ENCODE results near the gene ABHD2.

ABHD2 gene

DNA sequence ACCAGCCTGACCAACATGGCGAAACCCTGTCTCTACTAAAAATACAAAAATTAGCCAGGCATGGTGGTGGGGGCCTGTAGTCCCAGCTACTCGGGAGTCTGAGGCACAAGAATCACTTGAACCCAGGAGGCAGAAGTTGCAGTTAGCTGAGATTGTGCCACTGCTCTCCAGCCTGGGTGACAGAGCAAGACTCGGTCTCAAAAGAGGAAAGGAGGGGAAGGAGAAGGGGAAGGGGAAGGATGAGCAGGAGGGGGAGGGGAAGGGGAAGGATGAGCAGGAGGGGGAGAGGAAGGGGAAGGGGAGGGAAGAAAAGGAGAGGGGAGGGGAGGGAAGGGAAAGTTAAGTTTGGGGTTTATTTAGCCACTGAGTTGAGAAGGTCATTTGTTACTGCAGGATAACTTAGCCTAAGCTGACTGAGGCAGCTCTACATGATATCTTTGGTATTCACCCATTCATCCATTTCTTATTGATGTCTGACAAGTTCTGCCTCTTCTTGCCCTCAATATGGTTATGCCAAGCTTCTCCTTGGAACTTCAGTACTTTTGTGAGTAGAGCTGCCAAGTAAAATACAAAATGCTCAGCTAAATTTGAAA is 15.9 kb upstream of the ABHD2 start:
- Mint-ChIP-seq H3K4me3 (no peak overlapping the region), H3K4me1 (no peaks in the 10 kb centered on the region), H3K36me3 (ENCODE audit: low read depth) (peaks cover 4% of the 10 kb centered on the region), H3K9me3 (peaks cover 17% of the 10 kb centered on the region), H3K27ac (no peak overlapping the region), H3K27me3 (ENCODE audit: low read depth) (peaks cover 7% of the 10 kb centered on the region)
- TF ChIP-seq, protein P1, sequence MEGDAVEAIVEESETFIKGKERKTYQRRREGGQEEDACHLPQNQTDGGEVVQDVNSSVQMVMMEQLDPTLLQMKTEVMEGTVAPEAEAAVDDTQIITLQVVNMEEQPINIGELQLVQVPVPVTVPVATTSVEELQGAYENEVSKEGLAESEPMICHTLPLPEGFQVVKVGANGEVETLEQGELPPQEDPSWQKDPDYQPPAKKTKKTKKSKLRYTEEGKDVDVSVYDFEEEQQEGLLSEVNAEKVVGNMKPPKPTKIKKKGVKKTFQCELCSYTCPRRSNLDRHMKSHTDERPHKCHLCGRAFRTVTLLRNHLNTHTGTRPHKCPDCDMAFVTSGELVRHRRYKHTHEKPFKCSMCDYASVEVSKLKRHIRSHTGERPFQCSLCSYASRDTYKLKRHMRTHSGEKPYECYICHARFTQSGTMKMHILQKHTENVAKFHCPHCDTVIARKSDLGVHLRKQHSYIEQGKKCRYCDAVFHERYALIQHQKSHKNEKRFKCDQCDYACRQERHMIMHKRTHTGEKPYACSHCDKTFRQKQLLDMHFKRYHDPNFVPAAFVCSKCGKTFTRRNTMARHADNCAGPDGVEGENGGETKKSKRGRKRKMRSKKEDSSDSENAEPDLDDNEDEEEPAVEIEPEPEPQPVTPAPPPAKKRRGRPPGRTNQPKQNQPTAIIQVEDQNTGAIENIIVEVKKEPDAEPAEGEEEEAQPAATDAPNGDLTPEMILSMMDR (IDR thresholded peaks at IDR 0.05; ENCODE audit: unreplicated experiment in 3 of 3) = no peak

DNA sequence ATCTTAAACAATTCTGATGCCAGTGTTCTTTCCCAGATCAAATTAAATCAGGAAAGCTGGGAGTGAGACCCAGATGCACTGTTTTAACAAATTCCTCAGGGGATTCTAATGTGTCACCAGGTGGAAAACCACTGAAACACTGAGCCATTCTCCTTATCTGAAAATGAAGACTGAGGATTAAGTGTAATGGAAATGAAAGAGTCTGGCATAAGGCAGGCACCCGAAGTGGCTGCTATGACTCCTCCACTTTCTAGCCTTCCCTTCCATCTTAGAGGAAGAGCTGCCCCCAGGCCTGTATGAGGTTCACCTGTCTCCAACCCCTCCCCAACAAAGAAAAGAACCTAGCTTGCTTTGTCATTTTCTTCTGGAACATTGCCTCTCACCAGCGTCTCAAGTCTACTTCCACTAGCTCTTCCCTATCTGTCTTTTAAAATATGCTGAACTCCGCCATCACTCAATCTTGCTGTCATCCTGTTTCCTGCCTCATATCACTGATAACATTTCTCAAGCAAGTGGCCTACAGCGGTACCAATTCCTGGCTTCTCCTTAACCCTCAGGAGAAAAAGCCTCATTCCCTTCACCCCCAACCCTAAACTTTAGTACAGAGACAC is 13.7 kb upstream of the ABHD2 start:
- H3K27me3 Mint-ChIP-seq (ENCODE audit: low read depth) = peaks cover 3% of the 10 kb centered on the region
- H3K9me3 Mint-ChIP-seq = peaks cover 6% of the 10 kb centered on the region
- no peak overlapping the region for H3K4me3 Mint-ChIP-seq
- no peak overlapping the region for H3K27ac Mint-ChIP-seq
- TF ChIP-seq, protein P1 (IDR thresholded peaks at IDR 0.05; ENCODE audit: unreplicated experiment in 3 of 3) = no peak
- H3K4me1 Mint-ChIP-seq = no peaks in the 10 kb centered on the region
- H3K36me3 Mint-ChIP-seq (ENCODE audit: low read depth) = no peaks in the 10 kb centered on the region

DNA sequence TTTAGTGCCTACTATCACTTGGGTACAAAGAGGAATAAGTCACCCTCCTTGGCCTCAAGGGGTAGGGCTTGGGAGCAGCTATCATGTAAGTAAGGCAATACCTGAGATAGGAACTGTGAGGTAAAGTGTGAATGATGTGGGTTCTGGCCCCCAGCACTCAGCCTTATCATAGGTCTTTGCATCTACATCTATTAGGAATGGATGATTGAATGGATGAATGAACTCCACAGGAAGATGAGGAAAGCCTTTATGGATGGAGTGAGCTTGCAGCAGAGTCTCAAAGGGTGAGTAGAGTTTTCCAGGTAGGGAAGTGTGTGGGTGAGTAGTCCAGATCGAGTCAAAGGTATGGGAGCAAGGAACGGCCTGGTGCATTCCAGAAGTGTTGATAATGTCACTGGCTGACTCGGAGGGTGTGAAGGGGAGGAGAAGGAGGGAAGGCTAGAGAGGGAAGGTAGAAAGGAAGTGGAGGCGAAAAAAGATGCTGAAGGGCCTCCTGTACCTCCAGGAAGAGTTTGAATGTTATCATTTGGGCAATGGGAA is 13.1 kb upstream of the ABHD2 start:
- TF ChIP-seq, protein P1 (IDR thresholded peaks at IDR 0.05; ENCODE audit: unreplicated experiment in 3 of 3) = no peak
- Mint-ChIP-seq H3K9me3 (peaks cover 4% of the 10 kb centered on the region), H3K27me3 (ENCODE audit: low read depth) (peaks cover 3% of the 10 kb centered on the region), H3K36me3 (ENCODE audit: low read depth) (no peaks in the 10 kb centered on the region), H3K27ac (no peak overlapping the region), H3K4me3 (no peak overlapping the region), H3K4me1 (no peaks in the 10 kb centered on the region)

DNA sequence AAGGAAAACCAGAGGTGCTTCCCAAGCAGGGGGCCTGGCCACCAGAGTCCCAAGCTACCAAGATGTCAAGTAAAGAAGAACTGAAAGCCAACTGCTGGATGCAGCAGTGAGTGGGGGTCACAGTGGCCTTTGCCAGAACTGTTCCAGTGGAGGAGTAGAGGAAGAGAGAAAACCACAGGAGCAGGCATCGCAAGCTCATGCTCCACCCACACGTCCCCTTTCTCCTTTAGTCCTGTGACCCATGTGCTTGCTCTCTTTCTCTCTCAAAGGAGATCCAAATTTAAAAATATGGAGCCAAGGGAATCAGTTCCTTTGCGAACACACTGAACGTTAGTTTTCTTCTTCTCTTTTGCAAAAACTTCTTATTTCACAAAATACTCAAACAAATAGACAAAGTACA is 12.4 kb upstream of the ABHD2 start:
- H3K27me3 Mint-ChIP-seq (ENCODE audit: low read depth) = peaks cover 3% of the 10 kb centered on the region
- H3K4me3 Mint-ChIP-seq = no peak overlapping the region
- H3K27ac Mint-ChIP-seq = no peak overlapping the region
- TF ChIP-seq, protein P1 (IDR thresholded peaks at IDR 0.05; ENCODE audit: unreplicated experiment in 3 of 3) = no peak
- no peaks in the 10 kb centered on the region for H3K36me3 Mint-ChIP-seq (ENCODE audit: low read depth)
- H3K9me3 Mint-ChIP-seq = no peaks in the 10 kb centered on the region
- H3K4me1 Mint-ChIP-seq = no peaks in the 10 kb centered on the region

DNA sequence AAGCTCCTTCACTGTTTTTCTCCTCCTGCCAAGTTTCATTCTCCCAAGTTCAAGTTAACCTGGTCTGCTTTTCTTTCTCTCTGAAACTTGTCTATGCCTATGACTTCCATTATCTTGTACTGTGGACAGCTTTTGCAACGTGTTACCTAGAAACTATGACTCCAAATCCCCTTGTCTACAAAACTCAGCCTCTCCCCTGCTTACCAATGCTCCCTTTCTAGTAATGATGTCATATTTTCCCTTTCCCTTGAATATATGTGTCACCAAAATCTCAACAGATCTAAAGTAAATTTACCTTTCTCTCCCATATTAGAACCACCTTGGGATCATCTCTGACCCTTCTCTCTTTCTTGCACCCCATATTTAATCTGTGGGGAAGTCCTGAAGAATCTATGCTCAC is 10.5 kb upstream of the ABHD2 start:
- no peaks in the 10 kb centered on the region for H3K36me3 Mint-ChIP-seq (ENCODE audit: low read depth)
- TF ChIP-seq, protein P1 (IDR thresholded peaks at IDR 0.05; ENCODE audit: unreplicated experiment in 3 of 3) = no peak
- H3K27me3 Mint-ChIP-seq (ENCODE audit: low read depth) = peaks cover 3% of the 10 kb centered on the region

More for the DNA sequence above, 10.5 kb upstream of the ABHD2 start:
- H3K4me1 Mint-ChIP-seq = no peaks in the 10 kb centered on the region
- H3K27ac Mint-ChIP-seq = no peak overlapping the region
- no peak overlapping the region for H3K4me3 Mint-ChIP-seq
- no peaks in the 10 kb centered on the region for H3K9me3 Mint-ChIP-seq
